ENCODE measurements around the gene LDAH.

LDAH gene

GRCh38 chr2:20689428-20690264, 133.3 kb downstream of the LDAH start:
- Histone ChIP-seq H3K36me3 (replicated peaks; ENCODE audit: insufficient read depth, low read length) (no peaks in the 10 kb centered on the region), H4K20me1 (ENCODE audit: insufficient read depth, low read length) (no peaks in the 10 kb centered on the region), H2AFZ (ENCODE audit: low read length) (no peak overlapping the region), H3K79me2 (ENCODE audit: low read length) (no peaks in the 10 kb centered on the region), H3F3A (ENCODE audit: insufficient read depth, low read length) (no peaks in the 10 kb centered on the region), H3K27ac (ENCODE audit: low read length) (no peak overlapping the region), H3K4me1 (ENCODE audit: low read length) (no peaks in the 10 kb centered on the region), H3K4me3 (ENCODE audit: low read length) (no peak overlapping the region), H3K27me3 (replicated peaks; ENCODE audit: insufficient read depth, low read length) (no peaks in the 10 kb centered on the region), H3K9ac (ENCODE audit: low read length) (no peak overlapping the region), H3K9me3 (replicated peaks; ENCODE audit: insufficient read depth, low read length) (no peaks in the 10 kb centered on the region), H3K4me2 (ENCODE audit: low read depth, low read length) (no peak overlapping the region), H3K9me2 (replicated peaks; ENCODE audit: insufficient read depth, low read length) (no peaks in the 10 kb centered on the region)
- TF ChIP-seq CTCF (IDR thresholded peaks at IDR 0.05; ENCODE audit: low read length) (no peak), EZH2phosphoT487 (IDR thresholded peaks at IDR 0.05; ENCODE audit: low read length) (no peak), EZH2 (optimal IDR thresholded peaks at IDR 0.05; ENCODE audit: low read depth, low read length) (no peak)
- no peak for DNase-seq

GRCh38 chr2:20687260-20687832, 135.6 kb downstream of the LDAH start:
- no peak overlapping the region for H3K9ac ChIP-seq (ENCODE audit: low read length)
- no peak overlapping the region for H3K27ac ChIP-seq (ENCODE audit: low read length)
- H3K79me2 ChIP-seq (ENCODE audit: low read length), result no peaks in the 10 kb centered on the region
- no peaks in the 10 kb centered on the region for H3K9me2 ChIP-seq (replicated peaks; ENCODE audit: insufficient read depth, low read length)
- TF ChIP-seq EZH2phosphoT487 (IDR thresholded peaks at IDR 0.05; ENCODE audit: low read length), result no peak
- TF ChIP-seq EZH2 (optimal IDR thresholded peaks at IDR 0.05; ENCODE audit: low read depth, low read length), result no peak
- no peak for TF ChIP-seq CTCF (IDR thresholded peaks at IDR 0.05; ENCODE audit: low read length)
- no peak overlapping the region for H2AFZ ChIP-seq (ENCODE audit: low read length)
- no peak for DNase-seq
- no peaks in the 10 kb centered on the region for H3F3A ChIP-seq (ENCODE audit: insufficient read depth, low read length)
- H3K27me3 ChIP-seq (replicated peaks; ENCODE audit: insufficient read depth, low read length), result no peaks in the 10 kb centered on the region
- H3K36me3 ChIP-seq (replicated peaks; ENCODE audit: insufficient read depth, low read length), result no peaks in the 10 kb centered on the region
- no peak overlapping the region for H3K4me2 ChIP-seq (ENCODE audit: low read depth, low read length)
- peaks cover 4% of the 10 kb centered on the region; the same call in 1 of the 2 replicates for H3K4me1 ChIP-seq (ENCODE audit: low read length)
- H3K4me3 ChIP-seq (ENCODE audit: low read length), result no peak overlapping the region
- no peaks in the 10 kb centered on the region for H4K20me1 ChIP-seq (ENCODE audit: insufficient read depth, low read length)
- no peaks in the 10 kb centered on the region for H3K9me3 ChIP-seq (replicated peaks; ENCODE audit: insufficient read depth, low read length)

GRCh38 chr2:20684581-20685063, 138.3 kb downstream of the LDAH start:
- Histone ChIP-seq H3K9ac (ENCODE audit: low read length) (no peak overlapping the region), H3K4me1 (ENCODE audit: low read length) (peaks cover 8% of the 10 kb centered on the region; the same call in 1 of the 2 replicates), H3K9me2 (replicated peaks; ENCODE audit: insufficient read depth, low read length) (no peaks in the 10 kb centered on the region), H3K4me3 (ENCODE audit: low read length) (no peak overlapping the region), H2AFZ (ENCODE audit: low read length) (no peak overlapping the region), H4K20me1 (ENCODE audit: insufficient read depth, low read length) (no peaks in the 10 kb centered on the region), H3K27ac (ENCODE audit: low read length) (no peak overlapping the region), H3K27me3 (replicated peaks; ENCODE audit: insufficient read depth, low read length) (no peaks in the 10 kb centered on the region), H3K9me3 (replicated peaks; ENCODE audit: insufficient read depth, low read length) (no peaks in the 10 kb centered on the region), H3K4me2 (ENCODE audit: low read depth, low read length) (no peak overlapping the region), H3K36me3 (replicated peaks; ENCODE audit: insufficient read depth, low read length) (no peaks in the 10 kb centered on the region), H3F3A (ENCODE audit: insufficient read depth, low read length) (0 out of 2 replicates have a peak, but pooled peaks cover under 1% of the 10 kb centered on the region), H3K79me2 (ENCODE audit: low read length) (no peaks in the 10 kb centered on the region)
- no peak for TF ChIP-seq CTCF (IDR thresholded peaks at IDR 0.05; ENCODE audit: low read length)
- TF ChIP-seq EZH2phosphoT487 (IDR thresholded peaks at IDR 0.05; ENCODE audit: low read length), result no peak
- TF ChIP-seq EZH2 (optimal IDR thresholded peaks at IDR 0.05; ENCODE audit: low read depth, low read length), result no peak
- no peak for DNase-seq
